Pulmonary artery endothelial cell (primary cell): Measurements from ENCODE around the gene PRCC. TPM values are rescaled to one million over a fixed set of nuclear protein-coding genes. Genes with fewer than 3 reads are reported as not detected.

Experiments
- DNase-seq: peaks from one replicate; pipeline ENCODE4 v3.0.0-alpha.2; 2011; ENCODE audit warnings: low read depth, low spot score
- total RNA-seq: library from RNA; depleted of rRNA; stranded (reverse); fragments of >200 nt; gene quantifications from 2 replicates; pipeline ENCODE4 v1.2.3, GENCODE V29; 2014

The PRCC gene
- total RNA-seq, 1 donor from 2014 or later, result 14.8 TPM

- no peak for DNase-seq
Observed at GRCh38 chr1:156813298-156813697, 46.0 kb downstream of the PRCC start.

GRCh38 chr1:156813750-156814570 lies 46.6 kb downstream of the PRCC start:
- no peak for DNase-seq

- DNase-seq, result no peak
Observed at GRCh38 chr1:156814571-156815260, 47.4 kb downstream of the PRCC start.

- DNase-seq, result no peak
Observed at GRCh38 chr1:156815307-156815826, 48.0 kb downstream of the PRCC start.

GRCh38 chr1:156815961-156816422 lies 48.7 kb downstream of the PRCC start:
- no peak for DNase-seq

- no peak for DNase-seq
Observed at GRCh38 chr1:156816561-156817328, 49.4 kb downstream of the PRCC start, which contains the start of gene SH2D2A. Gene SH2D2A, minus strand, starts transcription at chr1:156816848. Its CDS starts 140 bp downstream, at chr1:156816708.

- DNase-seq, result no peak
Observed at GRCh38 chr1:156821801-156822200, 54.5 kb downstream of the PRCC start.

- DNase-seq, result no peak
Observed at GRCh38 chr1:156822680-156823079, 55.3 kb downstream of the PRCC start.

GRCh38 chr1:156823210-156823790 lies 56.0 kb downstream of the PRCC start:
- no peak for DNase-seq

- DNase-seq, result no peak
Observed at GRCh38 chr1:156826630-156827029, 59.3 kb downstream of the PRCC start.

GRCh38 chr1:156828400-156829124 lies 61.2 kb downstream of the PRCC start:
- DNase-seq, result no peak

- DNase-seq, result no peak
Observed at GRCh38 chr1:156832434-156832833, 65.1 kb downstream of the PRCC start.

- no peak for DNase-seq
Observed at GRCh38 chr1:156833603-156834002, 66.3 kb downstream of the PRCC start.

GRCh38 chr1:156834322-156834721 lies 67.0 kb downstream of the PRCC start:
- no peak for DNase-seq

- DNase-seq, result no peak
Observed at GRCh38 chr1:156836041-156836654, 68.8 kb downstream of the PRCC start.

- DNase-seq, result no peak
Observed at GRCh38 chr1:156836892-156837291, 69.6 kb downstream of the PRCC start.

GRCh38 chr1:156838972-156839371 lies 71.6 kb downstream of the PRCC start:
- DNase-seq, result no peak

- DNase-seq, result no peak
Observed at GRCh38 chr1:156839426-156840109, 72.2 kb downstream of the PRCC start.

GRCh38 chr1:156840186-156840897 lies 73.0 kb downstream of the PRCC start:
- no peak for DNase-seq
